Neural progenitor cell (in vitro differentiated cells): ENCODE measurements around the gene CD34.

Experiments used
- EZH2 ChIP-seq: fragments of 200-600 bp; sonication (generic); IDR thresholded peaks from 2 replicates; pipeline ENCODE4 v1.6.1; 2017; ENCODE audit warnings: antibody characterized with exemption, mild to moderate bottlenecking, moderate library complexity
- TF ChIP-seq, protein P1 (sequence below): fragments of 200-600 bp; sonication (generic); IDR thresholded peaks from 2 replicates; pipeline ENCODE4 v1.5.1; 2017; ENCODE audit warnings: antibody characterized with exemption, mild to moderate bottlenecking

DNA sequence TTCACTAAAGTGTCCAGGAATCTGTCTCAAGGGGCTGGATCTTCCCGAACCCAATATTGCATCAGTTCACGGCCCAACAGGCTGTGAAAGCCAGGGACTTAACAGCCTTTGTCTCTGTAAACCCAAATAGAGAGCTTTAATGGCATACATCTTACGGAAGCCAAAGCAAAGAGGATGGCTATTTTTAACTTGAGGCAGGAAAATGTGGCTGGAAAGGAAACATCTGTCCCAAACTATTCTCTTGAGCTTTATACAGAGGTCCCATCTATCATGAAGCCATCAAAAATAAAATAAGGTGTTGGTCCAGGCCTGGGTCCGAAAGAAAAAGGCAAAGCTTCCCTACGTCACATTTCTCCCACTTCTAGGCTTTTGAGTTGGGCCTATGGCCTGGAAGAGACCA lies 7.7 kb upstream of the CD34 start:
- TF ChIP-seq, protein P1, sequence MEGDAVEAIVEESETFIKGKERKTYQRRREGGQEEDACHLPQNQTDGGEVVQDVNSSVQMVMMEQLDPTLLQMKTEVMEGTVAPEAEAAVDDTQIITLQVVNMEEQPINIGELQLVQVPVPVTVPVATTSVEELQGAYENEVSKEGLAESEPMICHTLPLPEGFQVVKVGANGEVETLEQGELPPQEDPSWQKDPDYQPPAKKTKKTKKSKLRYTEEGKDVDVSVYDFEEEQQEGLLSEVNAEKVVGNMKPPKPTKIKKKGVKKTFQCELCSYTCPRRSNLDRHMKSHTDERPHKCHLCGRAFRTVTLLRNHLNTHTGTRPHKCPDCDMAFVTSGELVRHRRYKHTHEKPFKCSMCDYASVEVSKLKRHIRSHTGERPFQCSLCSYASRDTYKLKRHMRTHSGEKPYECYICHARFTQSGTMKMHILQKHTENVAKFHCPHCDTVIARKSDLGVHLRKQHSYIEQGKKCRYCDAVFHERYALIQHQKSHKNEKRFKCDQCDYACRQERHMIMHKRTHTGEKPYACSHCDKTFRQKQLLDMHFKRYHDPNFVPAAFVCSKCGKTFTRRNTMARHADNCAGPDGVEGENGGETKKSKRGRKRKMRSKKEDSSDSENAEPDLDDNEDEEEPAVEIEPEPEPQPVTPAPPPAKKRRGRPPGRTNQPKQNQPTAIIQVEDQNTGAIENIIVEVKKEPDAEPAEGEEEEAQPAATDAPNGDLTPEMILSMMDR = no peak
- no peak for TF ChIP-seq EZH2
